ENCODE data around the gene ST6GALNAC3. TPM values are rescaled to one million over a fixed set of nuclear protein-coding genes. Genes with fewer than 3 reads are reported as not detected.
"Not testable (repeated sequence)": the region's sequence is repeated elsewhere in the genome, so short reads cannot be mapped to it uniquely, and the experiment has no call there.

The ST6GALNAC3 gene
- total RNA-seq, 1 experiment from 2014 or later = 0.82 TPM

GRCh38 chr1:76239470-76239918 lies 164.9 kb downstream of the ST6GALNAC3 start:
- no peak for DNase-seq (ENCODE audit: unreplicated experiment)
- H3K27ac Mint-ChIP-seq (ENCODE audit: low read depth, unreplicated experiment) = no peak overlapping the region

GRCh38 chr1:76240316-76240715 lies 165.8 kb downstream of the ST6GALNAC3 start:
- no peak overlapping the region for H3K4me3 Mint-ChIP-seq (ENCODE audit: unreplicated experiment)
- DNase-seq (ENCODE audit: unreplicated experiment) = no peak
- peaks cover 8% of the 10 kb centered on the region for H3K4me1 Mint-ChIP-seq (ENCODE audit: insufficient read depth, unreplicated experiment)
- no peaks in the 10 kb centered on the region for H3K27me3 Mint-ChIP-seq (ENCODE audit: insufficient read depth, unreplicated experiment)
- no peak for TF ChIP-seq CTCF (IDR thresholded peaks at IDR 0.05; ENCODE audit: unreplicated experiment)
- ChIA-PET POLR2A (interaction anchor here (1.2 kb wide), 1 partner anchor 12 kb away, joined by 3 read pairs; no protein-coding TSS in a partner anchor), CTCF (interaction anchor here (0.7 kb wide), 1 partner anchor 933 kb away, joined by 3 read pairs; no protein-coding TSS in a partner anchor)
- no TSS peak for BruUV-seq (replicated peaks)
- H3K27ac Mint-ChIP-seq (ENCODE audit: low read depth, unreplicated experiment) = no peak overlapping the region
- peaks cover 11% of the 10 kb centered on the region for H3K9me3 Mint-ChIP-seq (ENCODE audit: unreplicated experiment)
- H3K36me3 Mint-ChIP-seq (ENCODE audit: insufficient read depth, unreplicated experiment) = no peaks in the 10 kb centered on the region
- intact Hi-C loops (cut with micrococcal nuclease) = no loop called here

More at GRCh38 chr1:76239470-76239918, 164.9 kb downstream of the ST6GALNAC3 start:
- H3K27me3 Mint-ChIP-seq (ENCODE audit: insufficient read depth, unreplicated experiment) = no peaks in the 10 kb centered on the region
- H3K4me3 Mint-ChIP-seq (ENCODE audit: unreplicated experiment) = no peak overlapping the region
- intact Hi-C loops (cut with micrococcal nuclease) = no loop called here
- no peaks in the 10 kb centered on the region for H3K36me3 Mint-ChIP-seq (ENCODE audit: insufficient read depth, unreplicated experiment)
- H3K4me1 Mint-ChIP-seq (ENCODE audit: insufficient read depth, unreplicated experiment) = peaks cover 8% of the 10 kb centered on the region
- ChIA-PET POLR2A (no interaction called here), CTCF (no interaction called here)
- H3K9me3 Mint-ChIP-seq (ENCODE audit: unreplicated experiment) = peaks cover 9% of the 10 kb centered on the region
- no TSS peak for BruUV-seq (replicated peaks)
- TF ChIP-seq CTCF (IDR thresholded peaks at IDR 0.05; ENCODE audit: unreplicated experiment) = no peak

GRCh38 chr1:76242587-76242986 lies 168.0 kb downstream of the ST6GALNAC3 start:
- peaks cover 11% of the 10 kb centered on the region for H3K9me3 Mint-ChIP-seq (ENCODE audit: unreplicated experiment)
- H3K4me3 Mint-ChIP-seq (ENCODE audit: unreplicated experiment); H3K27me3 Mint-ChIP-seq (ENCODE audit: insufficient read depth, unreplicated experiment); H3K36me3 Mint-ChIP-seq (ENCODE audit: insufficient read depth, unreplicated experiment); POLR2A ChIA-PET; intact Hi-C loops (cut with micrococcal nuclease); BruUV-seq (replicated peaks); DNase-seq (ENCODE audit: unreplicated experiment); H3K4me1 Mint-ChIP-seq (ENCODE audit: insufficient read depth, unreplicated experiment); H3K27ac Mint-ChIP-seq (ENCODE audit: low read depth, unreplicated experiment): not testable (repeated sequence)
- CTCF ChIA-PET = interaction anchor here (0.5 kb wide), 1 partner anchor 69 kb away, joined by 5 read pairs; no protein-coding TSS in a partner anchor

GRCh38 chr1:76247261-76247852 lies 172.8 kb downstream of the ST6GALNAC3 start:
- BruUV-seq (replicated peaks) = no TSS peak
- Mint-ChIP-seq H3K4me1 (ENCODE audit: insufficient read depth, unreplicated experiment) (no peaks in the 10 kb centered on the region), H3K36me3 (ENCODE audit: insufficient read depth, unreplicated experiment) (no peaks in the 10 kb centered on the region), H3K4me3 (ENCODE audit: unreplicated experiment) (no peak overlapping the region), H3K9me3 (ENCODE audit: unreplicated experiment) (peaks cover 21% of the 10 kb centered on the region), H3K27ac (ENCODE audit: low read depth, unreplicated experiment) (no peak overlapping the region), H3K27me3 (ENCODE audit: insufficient read depth, unreplicated experiment) (no peaks in the 10 kb centered on the region)
- no peak for DNase-seq (ENCODE audit: unreplicated experiment)
- CTCF ChIA-PET = interaction anchor here (0.6 to 0.8 kb wide), 4 partner anchors 41 to 616 kb away, joined by 3 to 4 read pairs (median 4); no protein-coding TSS in a partner anchor
- POLR2A ChIA-PET = no interaction called here
- no peak for TF ChIP-seq CTCF (IDR thresholded peaks at IDR 0.05; ENCODE audit: unreplicated experiment)
- intact Hi-C loops (cut with micrococcal nuclease) = no loop called here

All from MCF 10A (cell line).